Measurements from ENCODE around the gene NMD3. TPM values are rescaled to one million over a fixed set of nuclear protein-coding genes. Genes with fewer than 3 reads are reported as not detected.

The NMD3 gene
- total and polyA plus RNA-seq, 4 donors, result 34.5 to 82.2 (median 45.3) TPM

GRCh38 chr3:161222662-161223061 is 1.6 kb downstream of the NMD3 start:
- Histone ChIP-seq H3K27ac (ENCODE audit: low read depth, low read length) (no peak overlapping the region), H3K27me3 (ENCODE audit: control insufficient read depth, insufficient read depth, low read length) (no peaks in the 10 kb centered on the region), H3K36me3 (ENCODE audit: control insufficient read depth, insufficient read depth, low read length) (peaks cover 8% of the 10 kb centered on the region), H3K4me3 (ENCODE audit: low read depth, low read length) (peak overlapping the region; percentile 86), H3K9me3 (ENCODE audit: control insufficient read depth, insufficient read depth, low read length) (no peaks in the 10 kb centered on the region), H3K4me1 (ENCODE audit: control insufficient read depth, insufficient read depth, low read length) (no peaks in the 10 kb centered on the region)
- WGBS (ENCODE audit: insufficient coverage), result no CpG with 5 or more reads among the region's 2 CpGs
- DNase-seq (ENCODE audit: low read depth in 4 of 6, low spot score in 6 of 6), result peak in 3 of 6 donors; percentile 4 to 23 (median 5)

- no peak for DNase-seq (ENCODE audit: low read depth in 4 of 6, low spot score in 6 of 6)
Measured at GRCh38 chr3:161224786-161225185, 3.7 kb downstream of the NMD3 start.

GRCh38 chr3:161230621-161231171 is 9.6 kb downstream of the NMD3 start:
- H3K4me1 ChIP-seq (ENCODE audit: control insufficient read depth, insufficient read depth, low read length), result no peaks in the 10 kb centered on the region
- H3K4me3 ChIP-seq (ENCODE audit: low read depth, low read length), result no peak overlapping the region
- no peak overlapping the region for H3K27ac ChIP-seq (ENCODE audit: low read depth, low read length)
- peaks cover 19% of the 10 kb centered on the region for H3K36me3 ChIP-seq (ENCODE audit: control insufficient read depth, insufficient read depth, low read length)
- no peak for DNase-seq (ENCODE audit: low read depth in 4 of 6, low spot score in 6 of 6)
- H3K27me3 ChIP-seq (ENCODE audit: control insufficient read depth, insufficient read depth, low read length), result no peaks in the 10 kb centered on the region
- no peaks in the 10 kb centered on the region for H3K9me3 ChIP-seq (ENCODE audit: control insufficient read depth, insufficient read depth, low read length)
- 83% methylated on average over 2 of the region's 2 CpGs for WGBS (ENCODE audit: insufficient coverage)

More at GRCh38 chr3:161224786-161225185, 3.7 kb downstream of the NMD3 start:
- 97% methylated on average over 8 of the region's 8 CpGs for WGBS (ENCODE audit: insufficient coverage)
- Histone ChIP-seq H3K36me3 (ENCODE audit: control insufficient read depth, insufficient read depth, low read length) (peaks cover 12% of the 10 kb centered on the region), H3K27me3 (ENCODE audit: control insufficient read depth, insufficient read depth, low read length) (no peaks in the 10 kb centered on the region), H3K27ac (ENCODE audit: low read depth, low read length) (no peak overlapping the region), H3K4me1 (ENCODE audit: control insufficient read depth, insufficient read depth, low read length) (no peaks in the 10 kb centered on the region), H3K9me3 (ENCODE audit: control insufficient read depth, insufficient read depth, low read length) (no peaks in the 10 kb centered on the region), H3K4me3 (ENCODE audit: low read depth, low read length) (no peak overlapping the region)

- H3K36me3 ChIP-seq (ENCODE audit: control insufficient read depth, insufficient read depth, low read length), result peaks cover 15% of the 10 kb centered on the region
- H3K4me1 ChIP-seq (ENCODE audit: control insufficient read depth, insufficient read depth, low read length), result no peaks in the 10 kb centered on the region
- H3K9me3 ChIP-seq (ENCODE audit: control insufficient read depth, insufficient read depth, low read length), result no peaks in the 10 kb centered on the region
- H3K27me3 ChIP-seq (ENCODE audit: control insufficient read depth, insufficient read depth, low read length), result no peaks in the 10 kb centered on the region
- no peak for DNase-seq (ENCODE audit: low read depth in 4 of 6, low spot score in 6 of 6)
- 73% methylated on average over 2 of the region's 2 CpGs for WGBS (ENCODE audit: insufficient coverage)
- H3K4me3 ChIP-seq (ENCODE audit: low read depth, low read length), result no peak overlapping the region
- H3K27ac ChIP-seq (ENCODE audit: low read depth, low read length), result no peak overlapping the region
Measured at GRCh38 chr3:161231861-161232260, 10.8 kb downstream of the NMD3 start.

DNA sequence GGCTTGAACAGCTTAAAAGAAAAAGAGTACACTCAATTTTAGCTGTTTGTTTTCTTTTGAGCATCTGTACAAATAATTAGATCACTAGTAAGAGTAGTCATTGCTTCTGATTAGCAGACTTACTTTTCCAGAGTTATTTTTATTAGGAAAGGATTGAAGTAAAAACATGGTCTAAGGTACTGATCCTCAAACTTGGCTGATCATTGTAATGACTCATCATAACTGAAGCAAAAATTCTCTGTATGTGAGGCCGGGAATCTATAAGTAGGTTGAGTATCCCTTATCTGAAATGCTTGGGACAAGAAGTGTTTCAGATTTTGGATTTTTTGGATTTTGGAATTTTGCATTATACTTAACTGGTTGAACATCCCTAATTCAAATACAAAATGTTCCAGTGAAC is 12.4 kb downstream of the NMD3 start:
- H3K27ac ChIP-seq (ENCODE audit: low read depth, low read length), result no peak overlapping the region
- peaks cover 14% of the 10 kb centered on the region for H3K36me3 ChIP-seq (ENCODE audit: control insufficient read depth, insufficient read depth, low read length)
- H3K4me1 ChIP-seq (ENCODE audit: control insufficient read depth, insufficient read depth, low read length), result no peaks in the 10 kb centered on the region
- DNase-seq (ENCODE audit: low read depth in 4 of 6, low spot score in 6 of 6), result no peak
- no CpG with 5 or more reads among the region's 1 CpG for WGBS (ENCODE audit: insufficient coverage)
- H3K4me3 ChIP-seq (ENCODE audit: low read depth, low read length), result no peak overlapping the region
- no peaks in the 10 kb centered on the region for H3K9me3 ChIP-seq (ENCODE audit: control insufficient read depth, insufficient read depth, low read length)
- H3K27me3 ChIP-seq (ENCODE audit: control insufficient read depth, insufficient read depth, low read length), result no peaks in the 10 kb centered on the region

DNA sequence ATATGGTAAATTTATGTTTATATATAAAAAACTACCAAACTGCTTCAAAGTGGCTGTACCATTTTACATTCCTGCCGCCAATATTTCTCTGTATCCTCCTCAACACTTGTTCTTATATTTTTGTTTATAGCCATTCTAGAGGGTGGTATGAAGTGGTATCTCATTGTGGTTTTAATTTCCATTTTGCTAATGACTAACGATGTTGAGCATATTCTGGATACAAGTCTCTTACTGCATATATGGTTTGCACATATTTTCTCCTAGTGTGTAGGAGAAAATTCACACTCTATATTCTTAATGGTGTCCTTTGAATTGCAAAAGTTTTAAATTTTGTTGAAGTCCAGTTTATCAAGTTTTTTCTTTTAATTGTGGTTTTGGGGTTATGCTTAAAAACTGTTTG is 15.1 kb downstream of the NMD3 start:
- WGBS (ENCODE audit: insufficient coverage), result no CpG with 5 or more reads among the region's 2 CpGs
- H3K4me1 ChIP-seq (ENCODE audit: control insufficient read depth, insufficient read depth, low read length), result no peaks in the 10 kb centered on the region
- no peaks in the 10 kb centered on the region for H3K9me3 ChIP-seq (ENCODE audit: control insufficient read depth, insufficient read depth, low read length)
- no peaks in the 10 kb centered on the region for H3K27me3 ChIP-seq (ENCODE audit: control insufficient read depth, insufficient read depth, low read length)
- H3K4me3 ChIP-seq (ENCODE audit: low read depth, low read length), result no peak overlapping the region
- no peak overlapping the region for H3K27ac ChIP-seq (ENCODE audit: low read depth, low read length)
- peaks cover 9% of the 10 kb centered on the region for H3K36me3 ChIP-seq (ENCODE audit: control insufficient read depth, insufficient read depth, low read length)
- DNase-seq (ENCODE audit: low read depth in 4 of 6, low spot score in 6 of 6), result no peak

- no peak overlapping the region for H3K4me3 ChIP-seq (ENCODE audit: low read depth, low read length)
- H3K9me3 ChIP-seq (ENCODE audit: control insufficient read depth, insufficient read depth, low read length), result no peaks in the 10 kb centered on the region
- no CpG with 5 or more reads among the region's 2 CpGs for WGBS (ENCODE audit: insufficient coverage)
- no peak overlapping the region for H3K27ac ChIP-seq (ENCODE audit: low read depth, low read length)
- no peaks in the 10 kb centered on the region for H3K4me1 ChIP-seq (ENCODE audit: control insufficient read depth, insufficient read depth, low read length)
- no peaks in the 10 kb centered on the region for H3K27me3 ChIP-seq (ENCODE audit: control insufficient read depth, insufficient read depth, low read length)
- H3K36me3 ChIP-seq (ENCODE audit: control insufficient read depth, insufficient read depth, low read length), result peaks cover 7% of the 10 kb centered on the region
- DNase-seq (ENCODE audit: low read depth in 4 of 6, low spot score in 6 of 6), result no peak
Measured at GRCh38 chr3:161239700-161240099, 18.6 kb downstream of the NMD3 start.

DNA sequence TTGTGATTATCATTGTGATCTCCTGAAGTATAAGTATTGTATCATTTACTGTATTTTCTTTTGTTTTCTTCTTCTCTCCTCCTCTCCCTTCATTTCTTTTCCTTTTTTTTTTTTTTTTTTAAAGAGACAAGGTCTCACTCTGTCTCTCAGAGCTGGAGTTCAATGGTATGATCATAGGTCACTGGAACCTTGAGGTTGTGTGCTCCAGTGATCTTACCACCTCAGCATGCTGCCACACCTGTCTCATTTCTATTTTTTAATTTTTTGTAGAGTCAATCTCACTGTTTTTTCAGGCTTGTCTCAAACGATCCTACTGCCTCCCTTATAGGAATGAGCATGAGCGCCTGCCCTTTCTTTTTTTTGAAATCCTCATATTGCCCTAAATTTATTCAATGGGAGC is 23.4 kb downstream of the NMD3 start:
- Histone ChIP-seq H3K9me3 (ENCODE audit: control insufficient read depth, insufficient read depth, low read length) (no peaks in the 10 kb centered on the region), H3K4me1 (ENCODE audit: control insufficient read depth, insufficient read depth, low read length) (no peaks in the 10 kb centered on the region), H3K36me3 (ENCODE audit: control insufficient read depth, insufficient read depth, low read length) (peaks cover 17% of the 10 kb centered on the region), H3K27ac (ENCODE audit: low read depth, low read length) (no peak overlapping the region), H3K4me3 (ENCODE audit: low read depth, low read length) (no peak overlapping the region), H3K27me3 (ENCODE audit: control insufficient read depth, insufficient read depth, low read length) (no peaks in the 10 kb centered on the region)
- 80% methylated on average over 1 of the region's 2 CpGs for WGBS (ENCODE audit: insufficient coverage)
- DNase-seq (ENCODE audit: low read depth in 4 of 6, low spot score in 6 of 6), result no peak

GRCh38 chr3:161247049-161247448 is 25.9 kb downstream of the NMD3 start:
- H3K36me3 ChIP-seq (ENCODE audit: control insufficient read depth, insufficient read depth, low read length), result peaks cover 14% of the 10 kb centered on the region

DNA sequence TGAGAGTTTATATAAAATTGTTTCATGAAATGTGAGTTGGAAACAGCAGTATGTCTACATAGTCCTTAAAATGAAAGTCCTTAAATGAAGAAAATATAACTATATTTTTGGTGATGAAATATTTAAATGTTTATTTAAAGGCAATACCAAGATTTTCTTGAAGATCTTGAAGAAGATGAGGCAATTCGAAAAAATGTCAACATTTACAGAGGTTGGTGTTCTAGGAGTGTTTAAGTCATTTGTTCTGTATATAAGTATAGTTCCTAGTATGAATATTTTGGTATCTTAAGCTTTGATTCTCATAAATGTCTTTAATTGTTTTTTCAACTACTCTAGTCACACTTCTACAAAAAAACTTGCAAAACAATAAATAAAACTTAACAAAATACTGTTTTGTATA is 29.0 kb downstream of the NMD3 start:
- H3K27ac ChIP-seq (ENCODE audit: low read depth, low read length), result no peak overlapping the region
- H3K36me3 ChIP-seq (ENCODE audit: control insufficient read depth, insufficient read depth, low read length), result peaks cover 14% of the 10 kb centered on the region
- no CpG with 5 or more reads among the region's 1 CpG for WGBS (ENCODE audit: insufficient coverage)
- H3K9me3 ChIP-seq (ENCODE audit: control insufficient read depth, insufficient read depth, low read length), result no peaks in the 10 kb centered on the region
- H3K27me3 ChIP-seq (ENCODE audit: control insufficient read depth, insufficient read depth, low read length), result no peaks in the 10 kb centered on the region
- no peaks in the 10 kb centered on the region for H3K4me1 ChIP-seq (ENCODE audit: control insufficient read depth, insufficient read depth, low read length)
- no peak for DNase-seq (ENCODE audit: low read depth in 4 of 6, low spot score in 6 of 6)
- no peak overlapping the region for H3K4me3 ChIP-seq (ENCODE audit: low read depth, low read length)

More at GRCh38 chr3:161247049-161247448, 25.9 kb downstream of the NMD3 start:
- no peak for DNase-seq (ENCODE audit: low read depth in 4 of 6, low spot score in 6 of 6)
- Histone ChIP-seq H3K4me1 (ENCODE audit: control insufficient read depth, insufficient read depth, low read length) (no peaks in the 10 kb centered on the region), H3K9me3 (ENCODE audit: control insufficient read depth, insufficient read depth, low read length) (no peaks in the 10 kb centered on the region), H3K27ac (ENCODE audit: low read depth, low read length) (no peak overlapping the region), H3K27me3 (ENCODE audit: control insufficient read depth, insufficient read depth, low read length) (no peaks in the 10 kb centered on the region), H3K4me3 (ENCODE audit: low read depth, low read length) (no peak overlapping the region)

Data from spinal cord (tissue), 10 donors.